ENCODE results near the gene ULK2.

DNA sequence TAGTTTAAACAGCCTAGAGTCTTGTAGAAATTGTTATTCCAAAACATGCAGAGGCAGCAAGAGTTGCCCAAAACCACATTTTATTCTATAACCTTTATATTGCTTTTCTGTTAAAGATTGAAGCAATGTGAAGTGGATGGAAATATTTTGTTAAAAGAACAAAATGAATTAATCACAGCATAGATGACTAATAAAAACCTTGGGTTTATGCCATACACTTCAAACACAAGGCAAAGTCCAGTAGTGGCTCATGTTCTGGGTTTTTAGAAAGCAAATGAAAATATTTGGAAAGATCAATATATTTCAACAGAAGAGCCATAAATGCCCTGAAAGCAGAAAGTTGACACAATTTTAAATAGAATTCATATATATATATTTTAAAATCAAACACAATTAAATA lies 36.7 kb upstream of the ULK2 start:
- TF ChIP-seq, protein P1, sequence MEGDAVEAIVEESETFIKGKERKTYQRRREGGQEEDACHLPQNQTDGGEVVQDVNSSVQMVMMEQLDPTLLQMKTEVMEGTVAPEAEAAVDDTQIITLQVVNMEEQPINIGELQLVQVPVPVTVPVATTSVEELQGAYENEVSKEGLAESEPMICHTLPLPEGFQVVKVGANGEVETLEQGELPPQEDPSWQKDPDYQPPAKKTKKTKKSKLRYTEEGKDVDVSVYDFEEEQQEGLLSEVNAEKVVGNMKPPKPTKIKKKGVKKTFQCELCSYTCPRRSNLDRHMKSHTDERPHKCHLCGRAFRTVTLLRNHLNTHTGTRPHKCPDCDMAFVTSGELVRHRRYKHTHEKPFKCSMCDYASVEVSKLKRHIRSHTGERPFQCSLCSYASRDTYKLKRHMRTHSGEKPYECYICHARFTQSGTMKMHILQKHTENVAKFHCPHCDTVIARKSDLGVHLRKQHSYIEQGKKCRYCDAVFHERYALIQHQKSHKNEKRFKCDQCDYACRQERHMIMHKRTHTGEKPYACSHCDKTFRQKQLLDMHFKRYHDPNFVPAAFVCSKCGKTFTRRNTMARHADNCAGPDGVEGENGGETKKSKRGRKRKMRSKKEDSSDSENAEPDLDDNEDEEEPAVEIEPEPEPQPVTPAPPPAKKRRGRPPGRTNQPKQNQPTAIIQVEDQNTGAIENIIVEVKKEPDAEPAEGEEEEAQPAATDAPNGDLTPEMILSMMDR (IDR thresholded peaks at IDR 0.05), result no peak
- TF ChIP-seq POLR2A (IDR thresholded peaks at IDR 0.05) (no peak), POLR2AphosphoS5 (IDR thresholded peaks at IDR 0.05) (no peak)

All from breast epithelium (tissue), 3 donors.